SK-N-SH treated with all-trans-retinoic acid at 6 μM for 48 hours (cell line): ENCODE results near the gene ADAMTSL1.

Source experiments
- CREB5 ChIP-seq: fragments of 250-450 bp; sonication (Bioruptor Pico); IDR thresholded peaks from 2 replicates; pipeline ENCODE4 v1.5.1; 2020; ENCODE audit warnings: low read depth, mild to moderate bottlenecking, moderate library complexity
- CSDC2 ChIP-seq: fragments of 250-450 bp; sonication (Bioruptor Pico); IDR thresholded peaks from 2 replicates; pipeline ENCODE4 v1.5.0; 2020; ENCODE audit warnings: mild to moderate bottlenecking, moderate library complexity
- ISL1 ChIP-seq: fragments of 250-450 bp; sonication (Bioruptor Pico); IDR thresholded peaks from 2 replicates; pipeline ENCODE4 v2.1.2; 2022; ENCODE audit warnings: mild to moderate bottlenecking, moderate library complexity
- PATZ1 ChIP-seq: fragments of 250-450 bp; sonication (Bioruptor Pico); IDR thresholded peaks from 2 replicates; pipeline ENCODE4 v1.8.0; 2020; ENCODE audit warnings: mild to moderate bottlenecking, moderate library complexity, borderline replicate concordance
- PPARA ChIP-seq: fragments of 250-450 bp; sonication (Bioruptor Pico); IDR thresholded peaks from 2 replicates; pipeline ENCODE4 v1.5.0; 2020; ENCODE audit warnings: mild to moderate bottlenecking, borderline replicate concordance
- SNAI2 ChIP-seq: fragments of 250-450 bp; sonication (Bioruptor Pico); IDR thresholded peaks from 2 replicates; pipeline ENCODE4 v1.5.0; 2020; ENCODE audit warnings: mild to moderate bottlenecking, moderate library complexity
- TOX ChIP-seq: fragments of 250-450 bp; sonication (Bioruptor Pico); IDR thresholded peaks from 2 replicates; pipeline ENCODE4 v1.8.0; 2021; ENCODE audit warnings: mild to moderate bottlenecking, moderate library complexity, borderline replicate concordance
- TSHZ2 ChIP-seq: fragments of 250-450 bp; sonication (Bioruptor Pico); IDR thresholded peaks from 2 replicates; pipeline ENCODE4 v1.5.0; 2020; ENCODE audit warnings: mild to moderate bottlenecking, moderate library complexity
- ZNF70 ChIP-seq: fragments of 450-650 bp; formaldehyde crosslinking; IDR thresholded peaks from 2 replicates; pipeline ENCODE4 v1.5.0; 2020; ENCODE audit warnings: mild to moderate bottlenecking, moderate library complexity

- TF ChIP-seq ISL1 (no peak), PATZ1 (CRISPR knock-in tag) (no peak), SNAI2 (CRISPR knock-in tag) (no peak), CSDC2 (no peak), TOX (no peak), PPARA (no peak), CREB5 (CRISPR knock-in tag) (no peak), TSHZ2 (no peak), ZNF70 (no peak)
Measured at GRCh38 chr9:18874069-18874468, 400.1 kb downstream of the ADAMTSL1 start.
